GM10266 (cell line): ENCODE data around the gene OARD1.
"Not testable (repeated sequence)": the region's sequence is repeated elsewhere in the genome, so short reads cannot be mapped to it uniquely, and the experiment has no call there.

Source experiments
- DNase-seq: peaks from one replicate; pipeline ENCODE4 v3.0.0; 2012; ENCODE audit errors: extremely low spot score
- CTCF ChIP-seq: IDR thresholded peaks from 2 replicates; pipeline ENCODE4 v1.5.1; 2012; ENCODE audit warnings: mild to moderate bottlenecking, low read depth; ENCODE audit not compliant: control insufficient read depth, insufficient read depth; ENCODE audit errors: missing control alignments

The OARD1 gene

GRCh38 chr6:41071923-41072835 lies at the start of gene OARD1:
Gene OARD1 (minus strand): TSS chr6:41072356. CDS start chr6:41071634, 722 bp downstream.
- TF ChIP-seq CTCF = no peak
- peak; percentile 65 for DNase-seq

GRCh38 chr6:41120058-41120457 lies 47.9 kb upstream of the OARD1 start:
- DNase-seq = no peak
- no peak for TF ChIP-seq CTCF

- no peak for TF ChIP-seq CTCF
These were observed 47.4 kb upstream of the OARD1 start for GRCh38 chr6:41119508-41119907.

GRCh38 chr6:41115027-41115426 lies 42.9 kb upstream of the OARD1 start:
- DNase-seq = not testable (repeated sequence)

More at GRCh38 chr6:41119508-41119907, 47.4 kb upstream of the OARD1 start:
- DNase-seq = no peak

GRCh38 chr6:41111017-41111416 lies 38.9 kb upstream of the OARD1 start:
- no peak for TF ChIP-seq CTCF
- DNase-seq = no peak

GRCh38 chr6:41103847-41104246 lies 31.7 kb upstream of the OARD1 start:
- no peak for TF ChIP-seq CTCF
- DNase-seq = peak; percentile 18

- no peak for TF ChIP-seq CTCF
- DNase-seq = no peak
These were observed 28.7 kb upstream of the OARD1 start for GRCh38 chr6:41100871-41101287.

GRCh38 chr6:41098366-41098765 lies 26.2 kb upstream of the OARD1 start:
- DNase-seq = no peak
- TF ChIP-seq CTCF = no peak
